OCI-LY7 (cell line): Measurements from ENCODE around the gene PIEZO2. TPM values are rescaled to one million over a fixed set of nuclear protein-coding genes. Genes with fewer than 3 reads are reported as not detected.

Experiments used
- BruUV-seq: library from RNA; stranded (reverse); fragments of 400-500 nt; replicated peaks from 2 replicates; lab custom pipeline; 2021; lab: Mats Ljungman, UMichigan
- CTCF ChIA-PET: fragments of 300-600 bp; sonication (Branson Sonifier 250); formaldehyde crosslinking; loops from one replicate; lab custom pipeline; 2022; ENCODE audit warnings: antibody characterized with exemption; ENCODE audit not compliant: unreplicated experiment; lab: Charles Lee
- POLR2A ChIA-PET: fragments of 300-600 bp; sonication (Branson Sonifier 250); formaldehyde crosslinking; loops from one replicate; lab custom pipeline; 2022; ENCODE audit warnings: antibody characterized with exemption; lab: Charles Lee
- DNase-seq: peaks from one replicate; pipeline ENCODE4 v3.0.0-alpha.2; 2015; ENCODE audit warnings: low spot score
- H2AFZ ChIP-seq: fragments of 200-600 bp; sonication (generic), shearing (Covaris generic); 2 replicates; pipeline ENCODE4 v1.6.1; 2014; ENCODE audit warnings: mild to moderate bottlenecking, antibody characterized with exemption, low read length, moderate library complexity
- H3K27ac ChIP-seq: fragments of 200-600 bp; sonication (generic); 2 replicates; pipeline ENCODE4 v1.5.1; 2014; ENCODE audit warnings: mixed run types, low read depth, mild to moderate bottlenecking, moderate library complexity, low read length, inconsistent platforms; ENCODE audit not compliant: poor library complexity, severe bottlenecking
- H3K36me3 ChIP-seq: fragments of 200-600 bp; sonication (generic); 2 replicates; pipeline ENCODE4 v1.6.1; 2014; ENCODE audit warnings: mild to moderate bottlenecking, antibody characterized with exemption, low read length, moderate library complexity, mixed read lengths; ENCODE audit not compliant: insufficient read depth
- H3K4me1 ChIP-seq: fragments of 200-600 bp; sonication (generic); 2 replicates; pipeline ENCODE4 v1.5.1; 2014; ENCODE audit warnings: mild to moderate bottlenecking, low read length; ENCODE audit not compliant: insufficient read depth, poor library complexity, severe bottlenecking
- H3K4me2 ChIP-seq: fragments of 200-600 bp; sonication (generic); 2 replicates; pipeline ENCODE4 v1.6.1; 2014; ENCODE audit warnings: mild to moderate bottlenecking, low read length
- H3K4me3 ChIP-seq: fragments of 200-600 bp; sonication (generic); 2 replicates; pipeline ENCODE4 v1.5.1; 2014; ENCODE audit warnings: mild to moderate bottlenecking, low read depth, low read length; ENCODE audit not compliant: poor library complexity, severe bottlenecking
- H3K79me2 ChIP-seq: fragments of 200-600 bp; sonication (generic); 2 replicates; pipeline ENCODE4 v1.6.1; 2016; ENCODE audit warnings: low read depth, mild to moderate bottlenecking, low read length, moderate library complexity, mixed read lengths; ENCODE audit not compliant: insufficient read depth
- H3K9me2 ChIP-seq: fragments of 200-600 bp; sonication (generic); 2 replicates; pipeline ENCODE4 v1.6.1; 2016; ENCODE audit warnings: mild to moderate bottlenecking, low read length, mixed read lengths; ENCODE audit not compliant: insufficient read depth
- H3K9me3 ChIP-seq: fragments of 200-600 bp; sonication (generic); 2 replicates; pipeline ENCODE4 v1.6.1; 2014; ENCODE audit warnings: mild to moderate bottlenecking, mixed run types, low read length, mixed read lengths
- H4K20me1 ChIP-seq: fragments of 200-600 bp; sonication (generic); 2 replicates; pipeline ENCODE4 v1.6.1; 2014; ENCODE audit warnings: mild to moderate bottlenecking, antibody characterized with exemption, low read length, moderate library complexity, mixed read lengths; ENCODE audit not compliant: insufficient read depth
- EZH2phosphoT487 ChIP-seq: fragments of 200-600 bp; sonication (generic); IDR thresholded peaks from 2 replicates; pipeline ENCODE4 v1.6.1; 2018; ENCODE audit warnings: low read depth, borderline replicate concordance, mild to moderate bottlenecking, mixed run types, antibody characterized with exemption, low read length, moderate library complexity, mixed read lengths
- intact Hi-C: fragments of 100-400 bp; cut with micrococcal nuclease; formaldehyde crosslinking; loops from one replicate; pipeline ENCODE4 v1.10.0; 2022; ENCODE audit not compliant: unreplicated experiment
- total RNA-seq, 2 experiments: library from RNA; depleted of rRNA in 1 of 2; stranded (reverse); fragments of >200 nt in 1 of 2; shearing (Covaris generic) in 1 of 2; gene quantifications; 2 replicates each; pipeline ENCODE4 v1.2.3, GENCODE V29; 2014 to 2022
- TF ChIP-seq, protein P1 (sequence below): fragments of 200-600 bp; sonication (generic); conservative IDR thresholded peaks from 2 replicates; pipeline ENCODE4 v1.5.1; 2014; ENCODE audit warnings: mild to moderate bottlenecking, antibody characterized with exemption, low read length, moderate library complexity, mixed read lengths

PIEZO2 gene
- total RNA-seq, 2 experiments from 2014 or later, result 0.95 to 3.3 TPM

DNA sequence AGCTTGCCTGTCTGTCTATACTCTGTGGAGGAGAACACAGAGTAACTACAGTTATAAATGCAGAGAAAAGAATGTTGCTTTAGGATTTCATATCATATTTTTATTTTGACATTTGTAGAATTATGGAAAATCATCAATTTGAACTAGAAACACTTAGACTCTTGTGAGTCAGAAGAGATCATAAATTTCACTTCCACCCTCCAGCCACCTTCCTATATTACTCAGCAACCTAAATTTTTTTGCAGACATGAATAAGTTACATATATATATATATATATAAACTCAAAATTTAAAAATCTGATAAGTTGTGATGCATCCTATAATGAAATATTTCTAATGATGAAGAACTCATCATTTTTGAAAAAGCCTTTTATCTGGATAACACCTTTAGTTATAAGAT is 172.3 kb downstream of the PIEZO2 start:
- TF ChIP-seq, protein P1, sequence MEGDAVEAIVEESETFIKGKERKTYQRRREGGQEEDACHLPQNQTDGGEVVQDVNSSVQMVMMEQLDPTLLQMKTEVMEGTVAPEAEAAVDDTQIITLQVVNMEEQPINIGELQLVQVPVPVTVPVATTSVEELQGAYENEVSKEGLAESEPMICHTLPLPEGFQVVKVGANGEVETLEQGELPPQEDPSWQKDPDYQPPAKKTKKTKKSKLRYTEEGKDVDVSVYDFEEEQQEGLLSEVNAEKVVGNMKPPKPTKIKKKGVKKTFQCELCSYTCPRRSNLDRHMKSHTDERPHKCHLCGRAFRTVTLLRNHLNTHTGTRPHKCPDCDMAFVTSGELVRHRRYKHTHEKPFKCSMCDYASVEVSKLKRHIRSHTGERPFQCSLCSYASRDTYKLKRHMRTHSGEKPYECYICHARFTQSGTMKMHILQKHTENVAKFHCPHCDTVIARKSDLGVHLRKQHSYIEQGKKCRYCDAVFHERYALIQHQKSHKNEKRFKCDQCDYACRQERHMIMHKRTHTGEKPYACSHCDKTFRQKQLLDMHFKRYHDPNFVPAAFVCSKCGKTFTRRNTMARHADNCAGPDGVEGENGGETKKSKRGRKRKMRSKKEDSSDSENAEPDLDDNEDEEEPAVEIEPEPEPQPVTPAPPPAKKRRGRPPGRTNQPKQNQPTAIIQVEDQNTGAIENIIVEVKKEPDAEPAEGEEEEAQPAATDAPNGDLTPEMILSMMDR, result no peak
- no peak for TF ChIP-seq EZH2phosphoT487
- no peak overlapping the region for H3K27ac ChIP-seq
- H3K4me3 ChIP-seq, result no peak overlapping the region
- H3K4me1 ChIP-seq, result no peaks in the 10 kb centered on the region
- DNase-seq, result no peak
- ChIA-PET POLR2A (interaction anchor here (1.2 kb wide), 1 partner anchor 12 kb away, joined by 3 read pairs; no protein-coding TSS in a partner anchor), CTCF (no interaction called here)
- no peaks in the 10 kb centered on the region for H3K79me2 ChIP-seq
- no peaks in the 10 kb centered on the region for H4K20me1 ChIP-seq
- H3K36me3 ChIP-seq, result no peaks in the 10 kb centered on the region
- 0 out of 2 replicates have a peak, but pooled peaks cover 3% of the 10 kb centered on the region for H3K9me3 ChIP-seq
- no peak overlapping the region for H3K4me2 ChIP-seq
- no peaks in the 10 kb centered on the region for H3K9me2 ChIP-seq
- intact Hi-C loops, result no loop called here
- no peak overlapping the region for H2AFZ ChIP-seq
- BruUV-seq, result no TSS peak

DNA sequence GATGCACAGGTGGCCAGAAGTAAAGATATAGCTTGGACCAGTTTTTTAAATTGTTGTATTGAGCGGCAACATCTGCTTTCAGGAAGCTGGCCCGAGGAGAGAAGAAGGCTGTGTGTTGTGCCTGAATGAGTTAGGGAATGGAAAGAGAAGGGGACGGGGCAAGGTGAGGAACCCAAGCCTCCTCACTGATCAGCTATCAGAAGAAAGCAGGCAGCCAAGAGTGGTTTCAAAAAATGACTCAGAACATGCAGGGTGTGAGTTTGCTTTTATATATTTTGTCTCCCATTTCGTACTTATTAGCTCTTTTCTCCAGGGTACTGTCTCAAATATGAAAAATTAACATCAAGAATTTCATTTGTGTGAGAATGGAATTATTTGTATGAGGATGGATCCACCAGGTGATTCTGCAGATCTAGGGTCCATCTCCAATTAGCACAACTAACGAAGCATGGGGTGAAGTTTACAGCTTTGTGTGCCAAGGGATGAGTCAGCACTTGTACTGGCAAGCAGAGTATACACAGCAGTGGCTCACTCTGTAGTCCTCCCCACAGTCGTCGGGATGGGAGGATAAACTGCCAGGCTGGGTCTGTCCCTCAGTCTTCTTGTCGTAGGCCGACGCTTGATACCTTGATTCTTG is 175.7 kb downstream of the PIEZO2 start:
- Histone ChIP-seq H3K36me3 (no peaks in the 10 kb centered on the region; the same call in 1 of the 2 replicates), H4K20me1 (no peaks in the 10 kb centered on the region), H3K4me1 (no peaks in the 10 kb centered on the region), H3K4me3 (no peak overlapping the region), H3K4me2 (no peak overlapping the region), H3K9me3 (no peaks in the 10 kb centered on the region), H3K79me2 (no peaks in the 10 kb centered on the region), H2AFZ (no peak overlapping the region), H3K9me2 (no peaks in the 10 kb centered on the region), H3K27ac (no peak overlapping the region)
- intact Hi-C loops, result no loop called here
- ChIA-PET POLR2A (interaction anchor here (0.8 to 2.7 kb wide), 3 partner anchors 16 to 36 kb away, joined by 3 to 7 read pairs (median 4); no protein-coding TSS in a partner anchor), CTCF (no interaction called here)
- TF ChIP-seq EZH2phosphoT487, result no peak
- TF ChIP-seq, protein P1, result no peak
- DNase-seq, result no peak
- BruUV-seq, result no TSS peak

DNA sequence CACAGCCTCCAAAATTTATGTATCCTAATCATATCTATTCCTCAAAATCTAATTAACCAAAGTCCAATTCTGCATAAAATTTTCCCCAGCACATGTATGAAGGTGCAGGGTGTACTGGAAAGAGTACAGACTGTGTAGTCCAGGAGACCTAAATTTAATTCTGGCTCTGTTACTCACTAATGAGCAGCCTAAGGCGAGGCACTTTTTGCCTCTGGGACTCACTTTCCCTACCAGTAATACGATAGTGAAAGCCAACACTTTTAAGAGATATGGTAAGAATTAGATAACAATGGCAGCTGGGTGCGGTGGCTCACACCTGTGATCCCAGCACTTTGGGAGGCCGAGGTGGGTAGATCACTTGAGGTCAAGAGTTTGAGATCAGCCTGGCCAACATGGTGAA is 177.7 kb downstream of the PIEZO2 start:
- H3K36me3 ChIP-seq, result no peaks in the 10 kb centered on the region; the same call in 1 of the 2 replicates
- POLR2A ChIA-PET, result interaction anchor here (0.6 kb wide), 1 partner anchor 14 kb away, joined by 4 read pairs; no protein-coding TSS in a partner anchor

More for the DNA sequence above, 177.7 kb downstream of the PIEZO2 start:
- Histone ChIP-seq H3K4me3 (no peak overlapping the region), H3K4me1 (no peaks in the 10 kb centered on the region), H3K4me2 (no peak overlapping the region), H4K20me1 (no peaks in the 10 kb centered on the region), H3K9me3 (no peaks in the 10 kb centered on the region; the same call in 1 of the 2 replicates), H2AFZ (no peak overlapping the region), H3K27ac (no peak overlapping the region), H3K9me2 (no peaks in the 10 kb centered on the region), H3K79me2 (no peaks in the 10 kb centered on the region)
- no TSS peak for BruUV-seq
- DNase-seq, result no peak
- intact Hi-C loops, result no loop called here
- TF ChIP-seq EZH2phosphoT487, result no peak
- TF ChIP-seq, protein P1, result no peak
- CTCF ChIA-PET, result no interaction called here
